Activated CD8-positive, alpha-beta memory T cell treated with anti-CD3 and anti-CD28 coated beads, Interleukin-2, amount 50 U/mL, for 4 hours (primary cell): Measurements from ENCODE around the gene CD101.

Experiments
- DNase-seq: peaks from one replicate; pipeline ENCODE4 v3.0.0-alpha.2; 2020

Gene CD101

GRCh38 chr1:116986421-116987255 is 14.9 kb upstream of the CD101 start:
- peak; percentile 33 for DNase-seq

- peak; percentile 73 for DNase-seq
These were observed 14.4 kb upstream of the CD101 start for GRCh38 chr1:116987256-116987555.

GRCh38 chr1:116988248-116988647 is 13.3 kb upstream of the CD101 start:
- no peak for DNase-seq

GRCh38 chr1:116988908-116989307 is 12.7 kb upstream of the CD101 start:
- DNase-seq: no peak

GRCh38 chr1:116989835-116990234 is 11.7 kb upstream of the CD101 start:
- DNase-seq: no peak

- DNase-seq: no peak
These were observed 10.9 kb upstream of the CD101 start for GRCh38 chr1:116990612-116991151.

GRCh38 chr1:116991171-116991845 is 10.3 kb upstream of the CD101 start:
- no peak for DNase-seq

- no peak for DNase-seq
These were observed 9.6 kb upstream of the CD101 start for GRCh38 chr1:116991918-116992317.

GRCh38 chr1:116993286-116993685 is 8.3 kb upstream of the CD101 start:
- DNase-seq: no peak

- no peak for DNase-seq
These were observed 7.1 kb upstream of the CD101 start for GRCh38 chr1:116994411-116994810.

- DNase-seq: no peak
These were observed 4.5 kb upstream of the CD101 start for GRCh38 chr1:116997066-116997465.

- no peak for DNase-seq
These were observed 3.9 kb upstream of the CD101 start for GRCh38 chr1:116997636-116998035.

GRCh38 chr1:116999596-116999995 is 2.0 kb upstream of the CD101 start:
- DNase-seq: no peak

- no peak for DNase-seq
These were observed 1.4 kb upstream of the CD101 start for GRCh38 chr1:117000142-117000541.

- no peak for DNase-seq
These were observed 1.8 kb downstream of the CD101 start for GRCh38 chr1:117003223-117003875.

- DNase-seq: no peak
These were observed 6.1 kb downstream of the CD101 start for GRCh38 chr1:117007719-117008013.

GRCh38 chr1:117008656-117009055 is 7.1 kb downstream of the CD101 start:
- no peak for DNase-seq

GRCh38 chr1:117009132-117009531 is 7.6 kb downstream of the CD101 start:
- no peak for DNase-seq

- DNase-seq: no peak
These were observed 8.9 kb downstream of the CD101 start for GRCh38 chr1:117010310-117010969.

- DNase-seq: no peak
These were observed 9.8 kb downstream of the CD101 start for GRCh38 chr1:117011334-117011733.

- no peak for DNase-seq
These were observed 11.8 kb downstream of the CD101 start for GRCh38 chr1:117013309-117013858.

- DNase-seq: no peak
These were observed 12.6 kb downstream of the CD101 start for GRCh38 chr1:117014209-117014608.

GRCh38 chr1:117015724-117016123 is 14.2 kb downstream of the CD101 start:
- no peak for DNase-seq
